ENCODE measurements around the gene C8G. TPM values are rescaled to one million over a fixed set of nuclear protein-coding genes. Genes with fewer than 3 reads are reported as not detected.

The C8G gene
- total and polyA plus RNA-seq, 2 of the 13 experiments (the other 11 are each of a cell fraction or from before 2014, with no cell fraction given), result 4.9 to 12.8 TPM

DNA sequence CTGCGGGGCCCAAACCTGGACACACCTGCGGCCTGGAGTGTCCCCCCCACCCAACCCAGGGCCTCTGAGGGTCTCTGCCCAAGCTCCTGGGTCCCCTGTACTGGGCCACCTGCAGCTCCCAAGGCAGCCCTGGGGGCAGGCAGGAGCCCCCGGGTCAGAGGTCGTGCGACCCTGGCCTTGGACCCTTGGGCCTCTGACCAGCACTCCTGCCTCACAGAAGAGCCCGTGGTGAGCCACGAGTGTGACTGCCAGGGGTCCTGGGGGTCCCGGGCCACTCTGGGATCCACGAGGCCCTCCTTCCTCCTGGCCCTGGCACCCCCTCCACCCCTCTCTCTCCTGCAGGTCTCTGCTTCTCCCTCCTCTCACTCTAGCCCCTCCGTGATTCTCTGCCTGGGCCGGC lies 27.3 kb downstream of the C8G start:
- Histone ChIP-seq H3K79me2 (ENCODE audit: insufficient read depth, low read length) (no peaks in the 10 kb centered on the region), H3K4me2 (ENCODE audit: low read depth, low read length) (peak overlapping the region; percentile 39; the same call in 1 of the 2 replicates), H3K9ac (ENCODE audit: insufficient read depth, low read depth, low read length) (no peak overlapping the region), H2AFZ (ENCODE audit: low read length) (no peak overlapping the region), H3K27ac (ENCODE audit: extremely low read length, insufficient read depth, low read length) (no peak overlapping the region), H3K4me3 (replicated peaks in 1 of 3; ENCODE audit: insufficient read depth in 1 of 3, low read depth in 2 of 3, low read length in 3 of 3) (0 out of 6 replicates have a peak overlapping the region, but pooled peaks of 1 of the 3 experiments have one; percentile 19), H3K27me3 (ENCODE audit: control insufficient read depth in 1 of 2, insufficient read depth in 2 of 2, low read length in 2 of 2) (peaks cover 30 to 80% of the 10 kb centered on the region in 2 experiments), H3K4me1 (ENCODE audit: insufficient read depth, low read length) (peaks cover 40% of the 10 kb centered on the region), H3K36me3 (replicated peaks in 1 of 2; ENCODE audit: control insufficient read depth in 1 of 2, insufficient read depth in 2 of 2, low read length in 2 of 2) (no peaks in the 10 kb centered on the region), H4K20me1 (ENCODE audit: insufficient read depth, low read length) (no peaks in the 10 kb centered on the region), H3K9me3 (ENCODE audit: low read length) (no peaks in the 10 kb centered on the region)
- no TSS peak for BruUV-seq (replicated peaks)
- POLR2A ChIA-PET, result interaction anchor here (1.4 to 1.5 kb wide), 2 partner anchors 11 to 20 kb away, joined by 3 read pairs; partner anchors contain the start of gene PAXX
- FAIRE-seq (no peak), DNase-seq (ENCODE audit: low spot score) (no peak), ATAC-seq (no peak)
- WGBS (ENCODE audit: low lambda C conversion rate), result 0% methylated on average over 2 of the region's 11 CpGs
- CTCF ChIA-PET (ENCODE audit: low intra/inter-chr PET ratio, low total read pairs), result no interaction called here
- peak; percentile 39; the same call in 1 of the 2 replicates for TF ChIP-seq NR2F6 (IDR thresholded peaks at IDR 0.05)
- TF ChIP-seq NR2F6 (CRISPR knock-in tag; IDR thresholded peaks at IDR 0.05), result 0 out of 2 replicates have a peak, but pooled peaks have one; percentile 53
- 0 out of 2 replicates have a peak, but pooled peaks have one; percentile 26 for TF ChIP-seq UBTF (CRISPR knock-in tag; IDR thresholded peaks at IDR 0.05)
- TF ChIP-seq PATZ1 (CRISPR knock-in tag; IDR thresholded peaks at IDR 0.05), result peak; percentile 35; the same call in 1 of the 2 replicates
- no peak for TF ChIP-seq MAF1 (CRISPR knock-in tag; IDR thresholded peaks at IDR 0.05; ENCODE audit: borderline replicate concordance)
- TF ChIP-seq, protein P1, sequence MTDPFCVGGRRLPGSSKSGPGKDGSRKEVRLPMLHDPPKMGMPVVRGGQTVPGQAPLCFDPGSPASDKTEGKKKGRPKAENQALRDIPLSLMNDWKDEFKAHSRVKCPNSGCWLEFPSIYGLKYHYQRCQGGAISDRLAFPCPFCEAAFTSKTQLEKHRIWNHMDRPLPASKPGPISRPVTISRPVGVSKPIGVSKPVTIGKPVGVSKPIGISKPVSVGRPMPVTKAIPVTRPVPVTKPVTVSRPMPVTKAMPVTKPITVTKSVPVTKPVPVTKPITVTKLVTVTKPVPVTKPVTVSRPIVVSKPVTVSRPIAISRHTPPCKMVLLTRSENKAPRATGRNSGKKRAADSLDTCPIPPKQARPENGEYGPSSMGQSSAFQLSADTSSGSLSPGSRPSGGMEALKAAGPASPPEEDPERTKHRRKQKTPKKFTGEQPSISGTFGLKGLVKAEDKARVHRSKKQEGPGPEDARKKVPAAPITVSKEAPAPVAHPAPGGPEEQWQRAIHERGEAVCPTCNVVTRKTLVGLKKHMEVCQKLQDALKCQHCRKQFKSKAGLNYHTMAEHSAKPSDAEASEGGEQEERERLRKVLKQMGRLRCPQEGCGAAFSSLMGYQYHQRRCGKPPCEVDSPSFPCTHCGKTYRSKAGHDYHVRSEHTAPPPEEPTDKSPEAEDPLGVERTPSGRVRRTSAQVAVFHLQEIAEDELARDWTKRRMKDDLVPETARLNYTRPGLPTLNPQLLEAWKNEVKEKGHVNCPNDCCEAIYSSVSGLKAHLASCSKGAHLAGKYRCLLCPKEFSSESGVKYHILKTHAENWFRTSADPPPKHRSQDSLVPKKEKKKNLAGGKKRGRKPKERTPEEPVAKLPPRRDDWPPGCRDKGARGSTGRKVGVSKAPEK (CRISPR knock-in tag; IDR thresholded peaks at IDR 0.05; ENCODE audit: borderline replicate concordance), result no peak
- no peak for TF ChIP-seq ATAD3A (CRISPR knock-in tag; IDR thresholded peaks at IDR 0.05)
- no peak for TF ChIP-seq TBX2 (CRISPR knock-in tag; IDR thresholded peaks at IDR 0.05; ENCODE audit: borderline replicate concordance)
- peak in 1 of 2 experiments; percentile 34; a peak in 1 of 4 replicates for TF ChIP-seq NR2F1 (CRISPR knock-in tag; IDR thresholded peaks at IDR 0.05)
- no peak for TF ChIP-seq HNRNPLL (IDR thresholded peaks at IDR 0.05; ENCODE audit: low read depth, low read length, poor library complexity, severe bottlenecking)
- intact Hi-C loops (cut with micrococcal nuclease; ENCODE audit: unreplicated experiment) (no loop called here), in situ Hi-C loops (cut with HindIII; ENCODE audit: extremely low pct_ligation_motif_present, low pct_unique_long_range_greater_than_20kb) (no loop called here)
